HG02623 (cell line): ENCODE results near the gene TNFAIP3.
A peak's percentile ranks its signal among the peaks of the same experiment; 100 is the strongest.

ENCODE experiments used
- ATAC-seq: cut with Tn5 transposase; IDR thresholded peaks from one replicate; pipeline ENCODE4 v1.9.1; 2021; ENCODE audit warnings: moderate library complexity; ENCODE audit not compliant: unreplicated experiment

TNFAIP3 gene

DNA sequence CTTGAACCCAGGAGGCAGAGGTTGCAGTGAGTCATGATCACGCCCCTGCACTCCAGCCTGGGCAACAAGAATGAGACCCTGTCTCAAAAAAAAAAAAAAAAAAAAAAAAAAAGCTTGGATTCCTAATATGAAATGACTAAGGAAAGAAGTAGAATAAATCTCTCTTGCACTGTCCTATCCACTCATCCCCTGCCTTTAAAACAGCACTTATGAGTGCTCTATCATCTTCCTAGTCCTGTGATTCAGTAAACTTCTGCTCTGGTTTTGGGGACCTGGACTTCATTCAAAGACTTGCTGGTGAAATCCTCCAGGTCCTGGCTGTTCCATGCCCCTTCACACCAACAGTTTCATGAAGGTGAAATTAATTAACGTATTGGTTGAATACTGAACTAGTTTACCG is 29.6 kb downstream of the TNFAIP3 start:
- no peak for ATAC-seq

DNA sequence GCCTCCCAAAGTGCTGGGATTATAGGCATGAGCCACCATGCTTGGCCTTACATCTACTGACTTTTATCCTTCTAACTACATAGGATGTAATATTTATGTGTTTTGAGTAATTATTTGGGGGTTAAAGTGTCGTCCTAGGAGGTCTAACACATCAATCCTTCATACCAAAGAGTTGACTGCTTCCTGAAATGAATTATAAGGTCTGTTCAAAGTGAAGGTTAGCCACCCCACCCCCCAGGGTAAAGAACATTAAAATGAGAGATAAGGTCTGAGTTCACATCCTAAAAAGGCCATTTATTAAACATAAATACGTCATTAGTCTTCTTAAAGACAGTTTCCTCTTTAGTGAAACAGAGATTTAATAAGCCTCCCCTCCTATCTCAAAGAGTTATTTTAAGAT is 33.8 kb downstream of the TNFAIP3 start:
- no peak for ATAC-seq

DNA sequence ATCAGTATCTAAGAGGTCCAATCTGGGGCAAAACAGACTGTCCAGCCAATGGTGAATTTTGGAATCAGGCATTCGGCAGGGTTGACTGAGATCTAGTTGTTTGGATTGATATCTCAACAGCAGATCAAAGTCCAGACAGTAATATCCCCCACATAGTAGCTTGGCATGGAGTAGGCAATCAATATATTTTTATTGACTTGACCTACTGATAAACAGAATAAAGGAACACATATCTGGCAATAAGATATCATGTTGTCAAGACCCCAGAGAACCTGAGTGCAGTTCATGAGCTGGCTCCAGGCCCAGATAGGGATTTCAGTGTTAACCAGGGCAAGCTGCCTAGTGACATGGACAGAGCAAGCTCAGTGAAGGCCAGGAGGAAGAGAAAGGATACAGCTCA is 34.4 kb downstream of the TNFAIP3 start:
- ATAC-seq, result no peak

DNA sequence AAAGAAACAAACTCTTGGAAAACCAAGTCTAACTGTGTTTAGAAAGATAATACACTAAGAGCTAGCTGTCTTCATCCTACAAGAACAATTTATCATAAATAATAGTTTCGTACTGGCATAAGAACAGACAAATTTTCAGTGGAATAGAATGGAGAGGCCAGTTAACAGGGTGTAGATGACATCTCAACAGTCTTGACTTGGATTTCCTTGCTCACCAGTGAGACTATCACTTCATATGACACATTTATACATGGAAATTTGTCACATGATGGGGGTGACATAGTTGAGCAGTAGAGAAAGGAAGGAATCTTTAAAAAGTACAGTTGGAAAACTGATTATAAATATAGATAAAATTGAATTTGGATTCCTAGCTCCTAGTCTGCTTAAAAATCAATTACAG is 35.6 kb downstream of the TNFAIP3 start:
- ATAC-seq, result no peak

DNA sequence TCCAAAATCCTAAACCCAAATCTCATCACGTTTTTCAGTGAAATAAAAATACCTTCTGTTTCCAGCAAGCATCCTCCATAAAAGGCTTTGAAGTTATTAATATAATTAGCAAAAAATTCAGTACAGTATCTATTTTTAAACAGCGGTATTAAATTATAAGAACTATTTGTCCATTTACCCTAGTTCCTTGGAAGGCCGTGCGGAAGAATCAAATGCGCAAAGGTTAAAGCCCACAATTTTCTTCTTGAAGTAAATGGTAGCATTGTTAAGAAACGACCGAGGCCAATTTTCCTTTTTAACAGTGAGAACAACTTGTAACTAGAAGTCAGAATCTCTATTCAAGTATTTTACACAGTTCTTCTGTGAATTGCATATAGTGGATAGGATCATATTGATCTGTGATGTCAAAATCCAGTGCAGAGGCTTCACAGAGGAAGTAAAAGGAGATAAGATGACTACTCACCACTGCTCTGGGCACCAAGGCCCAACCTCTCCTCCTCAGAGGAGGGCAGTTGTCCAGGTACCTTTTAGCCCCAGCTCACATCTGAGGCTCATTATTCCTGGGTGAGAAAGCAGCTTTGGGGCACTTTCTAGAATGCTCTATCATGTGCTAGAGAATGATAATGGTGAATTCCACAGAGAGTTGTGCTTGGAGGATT is 36.3 kb downstream of the TNFAIP3 start:
- no peak for ATAC-seq

DNA sequence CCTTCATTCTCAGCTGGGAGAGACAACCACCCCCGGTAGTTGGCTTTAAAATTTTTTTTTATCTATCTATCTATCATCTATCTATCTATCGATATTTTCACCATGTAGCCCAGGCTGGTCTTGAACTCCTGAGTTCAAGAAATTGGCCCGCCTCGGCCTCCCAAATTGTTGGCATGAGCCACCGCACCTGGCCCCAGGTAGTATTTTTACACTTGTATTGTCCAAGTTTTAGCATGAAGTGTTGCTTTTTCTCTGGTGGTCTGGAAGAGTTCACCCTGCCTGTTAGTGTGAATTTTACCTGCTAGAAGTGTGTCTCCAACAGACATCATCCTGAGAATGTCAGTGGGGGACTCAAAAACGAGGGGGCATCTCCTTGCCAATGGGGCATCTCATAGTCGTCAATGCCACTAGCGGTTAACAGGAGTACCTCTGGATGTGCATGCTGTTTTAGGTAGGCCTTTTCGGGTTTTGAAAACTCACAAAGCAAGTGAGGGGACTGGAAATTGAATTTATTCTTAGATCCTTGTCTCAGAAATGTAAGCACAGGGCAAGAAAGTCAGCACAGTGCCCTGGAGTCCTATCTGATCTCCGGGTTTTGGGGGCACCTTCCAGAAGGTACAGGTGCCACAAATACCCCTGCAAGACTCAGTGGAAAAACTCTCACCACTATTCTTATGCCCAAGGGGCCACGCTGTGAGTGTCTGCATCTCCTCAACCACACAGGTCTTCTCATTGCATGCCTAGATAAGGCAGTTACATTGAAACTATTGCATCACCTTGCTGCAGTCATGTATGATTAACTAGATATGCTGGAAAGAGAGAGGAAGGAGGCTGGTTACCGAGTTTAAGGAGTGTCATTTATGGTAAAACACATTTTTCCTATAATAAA is 37.1 kb downstream of the TNFAIP3 start:
- ATAC-seq, result peak; percentile 69

DNA sequence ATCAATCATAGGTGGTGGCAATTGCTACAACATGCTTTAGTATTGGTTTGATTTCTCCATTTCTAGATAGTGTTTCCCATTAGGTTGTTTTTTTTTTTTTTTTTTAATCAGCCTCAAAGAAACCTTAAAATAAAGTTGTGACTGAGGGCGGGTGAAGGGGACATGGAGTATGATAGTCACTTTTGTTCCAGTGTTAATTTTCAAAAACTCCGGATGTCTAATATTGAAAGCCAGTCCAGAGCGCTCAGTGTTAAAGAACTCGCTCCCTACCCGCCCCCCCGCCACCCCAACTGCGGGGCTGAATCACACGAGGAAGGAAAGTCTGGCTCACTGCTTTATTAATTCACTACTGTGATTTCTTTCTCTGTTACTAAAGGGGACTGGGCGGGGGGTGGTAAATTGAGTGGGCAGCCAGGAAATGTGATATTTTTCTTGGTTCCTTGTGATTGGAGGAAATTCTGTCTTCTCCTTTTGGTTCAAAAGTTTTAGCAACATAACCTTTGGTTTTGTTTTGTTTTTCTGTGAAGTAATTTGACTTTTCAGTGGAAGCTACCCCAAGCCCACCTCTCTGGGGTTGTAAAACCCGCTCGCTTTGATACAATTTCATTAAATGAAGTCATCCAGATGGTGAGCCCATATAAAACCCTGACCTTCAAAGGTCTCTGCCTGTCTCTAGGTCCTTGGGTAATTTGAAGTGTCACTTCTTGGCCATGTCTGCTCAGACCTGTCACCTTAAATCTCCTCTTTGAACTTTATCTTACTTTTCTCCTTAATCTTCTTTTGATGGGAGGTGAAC is 38.0 kb downstream of the TNFAIP3 start:
- peak; percentile 32 for ATAC-seq

DNA sequence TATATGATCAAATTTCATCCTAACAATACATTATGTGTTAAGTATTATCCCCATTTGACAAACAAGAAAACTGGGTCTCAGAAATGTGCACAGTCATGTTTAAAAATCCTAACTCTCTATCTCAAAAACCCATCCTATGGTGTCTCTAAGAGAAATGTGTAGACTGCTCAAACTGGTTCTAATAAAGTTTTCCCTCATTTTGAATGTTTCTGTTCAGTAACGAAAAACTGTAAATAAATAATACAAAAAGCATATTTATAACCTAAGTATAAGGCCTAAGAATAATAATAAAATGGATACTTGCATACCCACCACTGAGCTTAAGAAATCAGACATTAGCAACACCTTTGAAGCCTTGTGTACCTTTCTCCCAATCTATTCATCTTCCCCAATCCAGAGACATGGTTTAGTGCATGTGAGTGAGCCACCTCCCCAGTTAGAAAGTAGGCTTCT is 39.0 kb downstream of the TNFAIP3 start:
- ATAC-seq, result no peak

DNA sequence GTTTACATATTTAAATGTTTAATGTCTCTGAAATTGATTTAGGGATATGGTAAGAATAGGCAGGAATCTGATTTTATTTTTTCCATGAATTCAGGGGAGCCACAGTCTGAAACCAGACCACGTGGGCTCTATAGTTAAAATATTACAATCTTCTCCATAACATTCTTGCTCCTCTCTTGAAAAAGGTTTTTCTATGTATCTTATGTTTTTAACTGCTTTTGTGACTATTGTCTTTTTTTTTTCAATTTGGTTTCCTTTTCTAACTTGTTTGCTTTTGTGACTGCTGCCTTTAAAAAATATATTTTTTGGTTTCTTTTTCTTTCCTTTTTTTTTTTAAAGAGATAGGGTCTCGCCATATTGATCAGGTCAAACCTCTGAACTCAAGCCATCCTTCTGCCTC is 40.1 kb downstream of the TNFAIP3 start:
- ATAC-seq, result no peak

DNA sequence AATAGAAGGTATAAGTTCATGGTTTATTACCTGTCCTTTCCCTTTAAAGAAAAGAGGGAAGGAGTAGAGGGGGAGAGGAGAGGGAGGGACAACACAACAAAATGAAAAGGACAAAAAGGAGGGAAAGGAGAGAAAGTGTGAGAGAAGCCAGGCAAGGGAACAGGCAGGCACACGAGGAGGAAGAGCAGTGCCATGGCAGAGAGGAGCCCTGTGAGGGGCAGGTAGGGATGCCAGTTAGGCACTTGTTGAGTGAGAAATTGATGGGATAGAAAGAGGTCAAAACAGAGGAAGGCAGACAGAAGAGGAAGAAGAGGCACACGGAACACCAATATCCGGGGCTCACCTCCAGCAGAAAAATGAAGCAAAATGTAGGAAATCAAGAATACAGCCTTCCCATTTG is 42.5 kb downstream of the TNFAIP3 start:
- no peak for ATAC-seq

DNA sequence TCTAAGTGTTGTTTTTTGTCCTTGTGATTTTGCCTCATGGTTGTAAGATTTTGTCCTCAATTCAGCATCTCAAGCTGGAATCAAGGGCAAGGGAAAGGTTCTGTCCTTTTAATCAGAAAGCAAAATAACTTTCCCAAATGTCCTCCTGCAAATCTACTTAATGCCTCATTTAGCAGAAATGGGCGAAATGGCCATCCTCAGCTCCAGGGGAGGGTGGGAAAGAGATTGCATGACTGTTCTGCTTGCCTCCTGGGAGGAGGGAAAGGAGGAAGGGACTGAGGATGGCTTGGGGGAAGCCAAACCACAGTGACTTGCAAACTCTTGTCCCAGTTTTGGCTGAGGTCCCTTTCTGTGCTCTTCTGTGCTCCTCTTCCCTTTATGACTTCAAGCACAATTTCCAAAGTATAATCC is 43.4 kb downstream of the TNFAIP3 start:
- ATAC-seq, result no peak

DNA sequence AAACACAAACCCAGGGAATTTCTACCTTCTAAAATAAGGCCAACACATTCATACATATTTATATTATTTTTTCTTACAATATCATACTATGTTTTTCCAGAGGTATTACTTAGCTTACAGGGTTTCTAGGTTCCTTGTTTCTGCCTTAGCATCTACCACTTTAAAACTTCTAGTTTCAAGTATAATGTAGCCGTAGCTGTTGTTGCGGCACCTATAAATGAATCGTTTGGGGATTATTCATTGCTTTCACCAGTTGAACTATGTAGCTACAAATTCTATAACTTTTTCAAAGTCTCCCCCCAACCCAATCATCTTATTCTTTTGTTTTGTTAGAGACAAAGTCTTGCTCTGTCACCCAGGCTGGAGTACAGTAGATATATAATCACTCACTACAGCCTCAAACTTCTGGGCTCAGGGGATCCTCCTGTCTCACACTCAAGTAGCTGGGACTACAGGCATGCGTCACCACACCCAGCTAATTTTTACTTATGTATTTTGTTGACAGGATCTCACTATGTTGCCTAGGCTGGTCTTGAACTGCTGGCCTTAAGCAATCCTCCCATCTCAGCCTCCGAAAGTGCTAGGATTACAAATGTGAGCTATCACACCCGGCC is 43.9 kb downstream of the TNFAIP3 start:
- ATAC-seq, result no peak

DNA sequence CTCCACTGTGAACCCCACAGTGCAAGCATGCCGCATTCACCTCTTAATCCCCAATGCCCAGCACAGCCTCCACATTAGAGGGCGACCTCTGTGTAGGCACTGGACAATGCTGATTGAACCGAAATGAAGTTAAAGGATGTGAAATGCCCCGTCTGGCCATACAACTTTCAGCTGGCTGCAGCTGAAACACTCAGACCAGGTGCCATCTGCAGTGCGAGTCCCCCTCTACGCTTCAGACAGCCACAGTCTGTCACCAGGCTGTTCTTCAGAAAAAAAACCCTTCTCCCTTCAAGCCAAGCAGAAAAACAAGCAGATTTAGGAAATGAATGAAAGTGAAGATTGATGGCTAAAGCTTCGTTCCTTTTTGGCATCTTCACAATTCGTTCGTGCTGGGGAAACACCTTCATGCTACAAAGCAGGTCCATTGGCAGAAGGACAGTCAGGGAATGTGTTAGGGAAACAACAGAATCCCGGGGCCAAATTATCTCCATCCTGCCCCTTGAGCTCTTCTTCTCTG is 44.7 kb downstream of the TNFAIP3 start:
- ATAC-seq, result peak; percentile 45

DNA sequence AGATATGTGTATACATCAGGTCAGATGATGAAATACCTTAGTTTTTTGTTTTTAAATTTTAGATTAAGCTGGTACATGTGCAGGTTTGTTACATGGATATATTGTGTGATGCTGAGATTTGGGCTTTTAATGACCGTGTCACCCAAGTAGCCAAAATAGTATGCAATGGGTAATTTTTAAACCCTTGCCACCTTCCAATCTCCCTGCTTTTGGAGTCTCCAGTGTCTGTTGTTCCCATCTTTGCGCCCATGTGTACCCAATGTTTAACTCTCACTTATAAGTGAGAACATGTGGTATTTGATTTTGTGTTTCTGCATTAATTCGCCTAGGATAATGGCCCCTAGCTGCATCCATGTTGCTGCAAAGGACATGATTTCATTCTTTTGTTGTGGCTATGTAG is 45.8 kb downstream of the TNFAIP3 start:
- no peak for ATAC-seq

DNA sequence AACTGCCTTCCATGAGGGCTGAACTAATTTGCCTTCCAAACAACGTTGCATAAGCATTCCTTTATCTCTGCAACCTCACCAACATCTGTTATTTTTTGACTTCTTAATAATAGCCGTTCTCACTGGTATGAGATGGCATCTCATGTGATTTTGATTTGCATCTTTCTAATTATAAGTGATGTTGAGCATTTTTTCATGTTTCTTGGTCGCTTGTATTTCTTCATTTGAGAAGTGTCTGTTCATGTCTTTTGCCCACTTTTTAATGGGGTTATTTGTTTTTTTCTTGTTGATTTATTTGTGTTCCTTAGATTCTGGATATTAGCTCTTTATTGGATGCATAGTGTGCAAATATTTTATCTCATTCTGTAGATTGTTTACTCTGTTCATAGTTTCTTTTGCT is 46.4 kb downstream of the TNFAIP3 start:
- no peak for ATAC-seq

DNA sequence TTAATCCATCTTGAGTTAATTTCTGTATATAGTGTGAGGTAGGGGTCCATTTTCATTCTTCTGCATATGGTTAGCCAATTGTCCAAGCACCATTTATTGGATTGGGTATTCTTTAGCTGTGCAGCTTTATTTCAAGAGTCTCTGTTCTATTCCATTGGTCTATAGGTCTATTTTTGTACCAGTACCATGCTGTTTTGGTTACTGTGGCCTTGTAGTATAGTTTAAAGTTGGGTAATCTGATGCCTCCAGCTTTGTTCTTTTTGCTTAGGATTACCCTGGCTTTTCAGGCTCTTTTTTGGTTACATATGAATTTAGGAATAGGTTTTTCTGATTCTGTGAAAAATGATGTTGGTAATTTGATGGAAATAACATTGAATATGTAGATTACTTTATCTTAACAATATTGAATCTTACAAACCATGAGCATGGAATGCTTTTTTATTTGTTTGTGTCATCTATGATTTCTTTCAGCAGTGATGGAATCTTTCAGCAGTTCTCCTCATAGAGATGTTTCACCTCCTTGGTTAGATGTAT is 47.0 kb downstream of the TNFAIP3 start:
- no peak for ATAC-seq

DNA sequence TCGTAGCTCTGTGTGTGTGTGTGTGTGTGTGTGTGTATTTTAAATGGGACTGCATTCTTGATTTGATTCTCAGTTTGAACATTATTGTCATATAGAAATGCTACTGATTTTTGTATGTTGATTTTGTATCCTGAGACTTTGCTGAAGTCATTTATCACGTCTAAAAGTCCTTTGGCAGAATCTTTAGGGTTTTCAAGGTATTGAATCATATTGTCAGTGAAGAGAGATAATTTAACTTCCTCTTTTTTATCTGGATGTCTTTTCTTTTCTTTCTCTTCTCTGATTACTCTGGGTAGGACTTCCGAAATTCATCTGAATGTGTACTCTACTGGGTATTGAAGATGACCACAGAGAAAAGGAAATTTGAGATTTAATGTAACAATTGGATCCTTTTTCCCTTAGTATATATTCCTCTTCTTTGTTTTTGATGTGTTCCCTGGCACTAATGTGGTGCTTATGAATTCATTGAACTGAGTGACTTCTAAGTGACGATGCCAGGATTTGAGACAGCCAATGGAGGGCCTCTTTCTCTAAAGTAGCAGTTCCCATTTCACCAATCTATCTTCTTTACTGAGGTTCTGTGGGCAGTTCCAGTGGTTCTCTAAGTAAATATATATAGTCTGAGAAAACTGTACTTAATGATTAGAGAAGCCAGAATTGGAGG is 47.6 kb downstream of the TNFAIP3 start:
- no peak for ATAC-seq

DNA sequence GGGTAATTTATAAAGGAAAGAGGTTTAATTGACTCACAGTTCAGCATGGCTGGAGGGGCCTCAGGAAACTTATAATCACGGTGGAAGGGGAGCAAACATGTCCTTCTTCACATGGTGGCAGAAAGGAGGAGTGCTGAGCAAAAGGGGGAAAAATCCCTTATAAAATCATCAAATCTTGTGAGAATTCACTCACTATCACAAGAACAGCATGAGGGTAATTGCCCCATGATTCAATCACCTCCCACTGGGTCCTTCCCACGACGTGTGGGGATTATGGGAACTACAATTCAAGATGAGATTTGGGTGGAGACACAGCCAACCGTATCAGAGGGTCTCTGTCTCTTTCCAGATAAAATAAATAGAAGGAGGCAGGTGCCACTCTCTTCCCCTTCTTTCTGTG is 48.7 kb downstream of the TNFAIP3 start:
- ATAC-seq, result no peak

DNA sequence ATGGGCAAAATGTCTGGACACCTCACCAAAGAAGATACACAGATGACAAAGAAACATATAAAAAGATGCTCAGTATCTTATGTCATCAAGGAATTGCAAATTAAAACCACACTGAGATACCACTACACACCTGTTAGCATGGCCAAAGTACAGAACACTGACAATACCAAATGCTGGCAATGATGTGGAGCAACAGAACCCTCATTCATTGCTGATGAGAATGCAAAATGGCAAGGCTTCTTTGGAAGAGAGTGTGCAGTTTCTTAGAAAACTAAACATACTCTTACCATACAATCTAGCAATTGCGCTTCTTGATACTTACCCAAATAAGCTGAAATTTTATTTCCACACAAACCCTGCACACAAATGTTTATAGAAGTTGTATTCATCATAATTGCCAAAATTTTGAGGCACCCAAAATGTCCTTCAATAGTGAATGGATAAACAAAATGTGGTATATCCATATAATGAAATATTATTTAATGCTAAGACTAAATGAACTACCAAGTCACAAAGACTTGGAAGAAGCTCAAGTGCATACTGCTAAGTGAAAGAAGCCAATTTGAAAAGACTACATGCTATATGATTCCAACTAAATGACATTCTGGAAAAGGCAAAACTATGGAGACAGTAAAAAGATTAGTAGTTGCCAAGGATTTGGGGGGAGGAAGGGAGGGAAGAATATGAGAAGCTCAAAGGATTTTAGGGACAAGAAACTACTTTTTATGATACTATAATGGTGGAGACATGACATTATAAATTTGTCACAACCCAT is 50.7 kb downstream of the TNFAIP3 start:
- no peak for ATAC-seq

DNA sequence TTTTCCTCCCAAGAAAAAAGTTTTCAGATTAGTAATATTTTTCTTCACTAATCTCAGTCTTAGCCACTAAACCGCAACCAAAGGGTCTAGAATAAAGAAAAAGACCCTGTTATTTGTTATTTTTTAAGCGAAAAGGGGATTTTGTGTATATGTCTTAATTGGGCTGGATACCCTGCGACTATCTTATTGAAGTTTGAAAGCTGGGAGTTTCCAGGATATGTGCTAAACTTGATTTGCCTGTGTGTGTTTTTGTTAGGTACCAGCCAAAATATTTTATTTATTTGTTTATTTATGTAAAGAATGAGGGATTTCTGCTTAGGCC is 52.4 kb downstream of the TNFAIP3 start:
- ATAC-seq, result no peak
